ENCODE data around the gene TRIM2.

Gene TRIM2

DNA sequence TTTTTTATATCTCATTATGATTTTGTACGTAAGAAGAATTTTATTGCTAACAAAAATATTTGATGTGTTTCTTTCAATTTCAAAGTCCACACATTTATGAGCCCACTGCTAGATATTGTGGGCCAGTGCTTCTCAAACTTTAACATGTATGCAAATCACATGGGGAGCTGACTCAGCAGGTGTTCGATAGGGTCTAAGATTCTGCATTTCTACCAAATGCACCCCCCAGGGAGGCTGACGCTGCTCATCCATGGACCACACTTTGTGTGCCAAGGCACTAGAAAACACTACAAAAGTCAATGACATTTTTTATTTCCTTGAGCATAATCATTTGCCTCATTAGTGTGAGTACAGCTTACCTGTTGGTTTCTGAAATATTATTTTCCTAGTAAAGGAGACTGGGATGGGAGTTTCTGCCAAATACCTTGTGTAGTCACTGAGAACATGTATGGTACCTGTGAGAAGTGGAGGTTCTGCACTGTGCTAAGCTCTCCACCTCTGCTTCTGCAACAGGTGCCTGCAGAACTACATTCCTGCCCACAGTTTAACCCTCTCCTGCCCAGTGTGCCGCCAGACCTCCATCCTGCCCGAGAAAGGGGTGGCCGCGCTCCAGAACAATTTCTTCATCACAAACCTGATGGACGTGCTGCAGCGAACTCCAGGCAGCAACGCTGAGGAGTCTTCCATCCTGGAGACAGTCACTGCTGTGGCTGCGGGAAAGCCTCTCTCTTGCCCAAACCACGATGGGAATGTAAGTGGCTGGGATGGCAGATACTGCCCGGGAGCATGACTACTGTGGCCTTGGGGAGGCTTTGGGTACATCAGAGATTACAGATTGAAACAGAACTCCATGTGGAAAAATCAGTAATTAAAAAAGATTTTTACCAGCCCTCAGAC is 71.4 kb downstream of the TRIM2 start:
- TF ChIP-seq, protein P1, sequence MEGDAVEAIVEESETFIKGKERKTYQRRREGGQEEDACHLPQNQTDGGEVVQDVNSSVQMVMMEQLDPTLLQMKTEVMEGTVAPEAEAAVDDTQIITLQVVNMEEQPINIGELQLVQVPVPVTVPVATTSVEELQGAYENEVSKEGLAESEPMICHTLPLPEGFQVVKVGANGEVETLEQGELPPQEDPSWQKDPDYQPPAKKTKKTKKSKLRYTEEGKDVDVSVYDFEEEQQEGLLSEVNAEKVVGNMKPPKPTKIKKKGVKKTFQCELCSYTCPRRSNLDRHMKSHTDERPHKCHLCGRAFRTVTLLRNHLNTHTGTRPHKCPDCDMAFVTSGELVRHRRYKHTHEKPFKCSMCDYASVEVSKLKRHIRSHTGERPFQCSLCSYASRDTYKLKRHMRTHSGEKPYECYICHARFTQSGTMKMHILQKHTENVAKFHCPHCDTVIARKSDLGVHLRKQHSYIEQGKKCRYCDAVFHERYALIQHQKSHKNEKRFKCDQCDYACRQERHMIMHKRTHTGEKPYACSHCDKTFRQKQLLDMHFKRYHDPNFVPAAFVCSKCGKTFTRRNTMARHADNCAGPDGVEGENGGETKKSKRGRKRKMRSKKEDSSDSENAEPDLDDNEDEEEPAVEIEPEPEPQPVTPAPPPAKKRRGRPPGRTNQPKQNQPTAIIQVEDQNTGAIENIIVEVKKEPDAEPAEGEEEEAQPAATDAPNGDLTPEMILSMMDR (IDR thresholded peaks at IDR 0.05; ENCODE audit: low read depth, low read length, missing control alignments) = no peak
- no peak for DNase-seq (ENCODE audit: low read depth)
- H3K4me3 ChIP-seq (ENCODE audit: low read depth, low read length) = no peak overlapping the region

DNA sequence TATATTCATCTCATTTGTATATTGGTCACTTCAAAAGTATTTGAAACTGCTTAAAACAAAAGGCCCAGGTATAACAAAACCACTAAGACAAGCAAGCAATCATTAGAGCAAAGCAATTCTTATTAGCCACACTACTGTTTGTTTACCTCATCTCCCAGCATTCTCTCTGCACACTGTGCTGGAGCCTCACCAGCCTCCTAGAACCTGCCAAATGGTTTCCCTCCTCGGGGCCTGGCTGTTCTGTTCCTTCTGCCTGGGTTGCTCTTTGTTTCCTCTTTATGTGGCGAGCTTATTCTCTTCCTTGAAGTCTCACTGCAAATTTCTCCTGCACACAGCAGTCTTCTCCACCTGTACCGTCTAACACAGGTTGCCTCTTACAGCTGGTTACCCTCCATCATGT is 72.7 kb downstream of the TRIM2 start:
- no peak overlapping the region for H3K4me3 ChIP-seq (ENCODE audit: low read depth, low read length)
- DNase-seq (ENCODE audit: low read depth) = no peak
- TF ChIP-seq, protein P1 (IDR thresholded peaks at IDR 0.05; ENCODE audit: low read depth, low read length, missing control alignments) = no peak

DNA sequence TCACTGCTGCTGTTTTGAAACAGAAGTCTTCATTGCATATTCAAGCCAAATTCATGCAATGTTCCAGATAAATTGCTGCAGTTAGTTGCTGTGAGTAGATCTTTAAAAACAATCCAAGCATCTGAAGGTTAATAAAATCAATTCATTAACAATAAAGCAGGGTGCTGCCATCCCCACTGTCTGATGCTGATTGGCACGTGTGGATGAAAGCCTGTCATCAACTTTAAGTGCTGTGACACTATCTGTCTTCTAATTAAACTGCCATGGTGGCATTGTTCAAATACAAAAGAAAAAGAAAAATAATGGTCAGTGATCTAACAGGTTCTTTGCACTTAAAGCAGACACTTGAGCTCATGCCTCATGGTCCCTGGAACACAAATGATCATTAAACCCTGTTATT is 77.2 kb downstream of the TRIM2 start:
- TF ChIP-seq, protein P1 (IDR thresholded peaks at IDR 0.05; ENCODE audit: low read depth, low read length, missing control alignments) = no peak
- no peak overlapping the region for H3K4me3 ChIP-seq (ENCODE audit: low read depth, low read length)
- DNase-seq (ENCODE audit: low read depth) = no peak

DNA sequence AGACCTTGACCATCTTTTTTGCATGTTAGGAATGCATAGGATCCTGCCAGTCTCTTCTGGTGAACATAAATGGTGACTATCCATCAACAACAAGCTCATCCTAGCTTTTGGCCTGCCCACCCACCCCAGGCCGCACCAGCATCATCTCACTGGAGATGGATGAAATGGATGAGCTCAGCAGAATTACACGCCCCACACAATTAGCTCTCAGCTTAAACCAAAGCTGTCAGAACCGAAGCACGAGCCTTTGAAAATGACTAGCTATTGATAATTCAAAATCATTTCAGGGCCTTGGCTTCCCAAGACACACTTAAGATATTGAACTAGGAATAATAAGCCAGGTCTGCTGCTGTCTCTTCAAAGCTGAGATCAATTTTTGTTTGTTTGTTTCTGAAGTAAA is 77.8 kb downstream of the TRIM2 start:
- H3K4me3 ChIP-seq (ENCODE audit: low read depth, low read length) = no peak overlapping the region
- DNase-seq (ENCODE audit: low read depth) = no peak
- TF ChIP-seq, protein P1 (IDR thresholded peaks at IDR 0.05; ENCODE audit: low read depth, low read length, missing control alignments) = no peak

DNA sequence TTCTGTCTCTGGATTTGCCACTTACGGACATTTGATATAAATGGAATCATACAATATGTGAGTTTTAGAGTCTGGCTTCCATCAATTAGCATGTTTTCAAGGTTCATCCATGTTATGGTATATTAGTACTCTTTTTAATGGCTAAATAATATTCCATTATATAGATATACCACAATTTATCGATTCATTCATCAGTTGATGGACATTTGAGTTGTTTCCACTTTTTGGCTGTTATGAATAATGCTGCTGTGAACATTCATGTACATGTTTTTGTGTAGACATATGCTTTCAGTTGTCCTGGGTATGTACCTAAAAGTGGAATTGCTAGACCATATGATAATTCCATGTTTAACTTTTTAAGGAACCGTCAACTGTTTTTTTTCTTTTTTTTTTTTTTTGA is 79.0 kb downstream of the TRIM2 start:
- H3K4me3 ChIP-seq (ENCODE audit: low read depth, low read length) = no peak overlapping the region
- TF ChIP-seq, protein P1 (IDR thresholded peaks at IDR 0.05; ENCODE audit: low read depth, low read length, missing control alignments) = no peak
- DNase-seq (ENCODE audit: low read depth) = no peak

DNA sequence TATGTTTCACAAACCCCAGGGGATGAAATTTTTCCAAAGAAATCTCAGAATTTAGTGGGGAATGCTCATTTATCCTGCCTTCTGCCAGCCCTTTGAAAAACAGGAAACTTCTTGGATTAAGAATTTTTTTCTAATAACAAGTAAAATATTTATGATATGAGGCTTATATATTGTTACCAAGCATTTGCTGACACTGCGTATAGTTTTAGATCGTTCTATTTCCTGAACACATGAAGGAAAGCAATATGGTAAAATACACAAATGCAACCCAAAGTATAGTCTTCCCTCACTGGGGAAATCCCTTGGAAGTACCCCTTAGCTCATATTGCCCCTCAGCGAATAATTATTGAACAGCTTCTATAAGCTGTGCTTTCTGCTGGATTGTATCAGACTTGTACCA is 85.9 kb downstream of the TRIM2 start:
- TF ChIP-seq, protein P1 (IDR thresholded peaks at IDR 0.05; ENCODE audit: low read depth, low read length, missing control alignments) = no peak
- DNase-seq (ENCODE audit: low read depth) = no peak
- no peak overlapping the region for H3K4me3 ChIP-seq (ENCODE audit: low read depth, low read length)

DNA sequence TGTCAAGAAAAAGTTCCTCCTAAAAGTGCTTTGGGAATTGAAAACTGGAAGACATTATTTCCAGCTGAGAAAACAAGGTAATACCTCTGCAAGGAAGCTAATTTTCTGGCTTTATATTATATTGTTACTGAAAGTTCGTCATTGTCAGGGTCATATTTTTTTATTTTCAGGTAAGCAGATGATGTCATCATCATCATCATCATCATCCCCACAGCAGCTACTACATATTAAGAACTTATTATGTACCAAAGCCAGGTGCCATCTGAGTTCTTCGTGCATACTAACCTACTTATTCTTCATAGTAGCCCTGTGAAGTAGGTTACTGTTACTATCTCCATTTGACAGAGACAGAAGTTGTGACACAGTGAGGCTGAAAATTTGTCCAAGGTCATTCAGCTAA is 87.3 kb downstream of the TRIM2 start:
- DNase-seq (ENCODE audit: low read depth) = no peak
- TF ChIP-seq, protein P1 (IDR thresholded peaks at IDR 0.05; ENCODE audit: low read depth, low read length, missing control alignments) = no peak
- no peak overlapping the region for H3K4me3 ChIP-seq (ENCODE audit: low read depth, low read length)

Measured in GM12864 (cell line).